Measurements from ENCODE around the gene BUD13. TPM values are rescaled to one million over a fixed set of nuclear protein-coding genes. Genes with fewer than 3 reads are reported as not detected.

The BUD13 gene
- polyA plus RNA-seq, 1 of the 3 experiments (the other 2 are of a cell fraction): 15.5 TPM

DNA sequence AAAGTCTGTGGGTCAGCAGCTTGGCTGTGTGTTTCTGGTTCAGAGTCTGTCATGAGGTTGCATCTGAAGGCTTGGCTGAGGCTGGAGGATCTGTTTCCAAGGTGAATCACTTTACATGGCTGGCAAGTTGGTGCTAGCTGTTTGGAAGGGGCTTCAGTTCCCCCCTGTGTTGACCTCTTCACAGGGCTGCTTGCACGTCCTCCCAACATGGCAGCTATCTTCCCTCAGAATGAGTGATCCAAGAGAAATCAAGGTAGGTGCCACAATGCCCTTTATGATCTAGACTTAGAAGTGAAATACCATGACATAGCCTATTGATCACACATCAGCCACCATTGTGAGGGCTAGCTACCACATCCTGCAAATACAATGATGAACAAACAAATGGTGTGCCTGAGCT lies 40.4 kb upstream of the BUD13 start:
- ChIA-PET CTCF (interaction anchor here (1.1 to 1.7 kb wide), 4 partner anchors 22 to 293 kb away, joined by 3 to 7 read pairs (median 6); partner anchors contain the start of gene APOA5), POLR2A (no interaction called here)
- H3K4me1 ChIP-seq (ENCODE audit: control insufficient read depth in 1 of 2, insufficient read depth in 2 of 2, low read depth in 1 of 2, low read length in 1 of 2): no peaks in the 10 kb centered on the region
- no peak overlapping the region for H3K9ac ChIP-seq
- DNase-seq: no peak
- H3F3A ChIP-seq (replicated peaks; ENCODE audit: insufficient read depth): no peaks in the 10 kb centered on the region
- no peak overlapping the region for H3K27ac ChIP-seq (ENCODE audit: low read depth in 2 of 2, low read length in 1 of 2)
- no peaks in the 10 kb centered on the region for H3K27me3 ChIP-seq (ENCODE audit: insufficient read depth)
- H3K79me2 ChIP-seq (ENCODE audit: insufficient read depth): no peaks in the 10 kb centered on the region
- 100% methylated on average over 1 of the region's 1 CpG for WGBS (ENCODE audit: low lambda C conversion rate)
- H3K9me3 ChIP-seq: no peaks in the 10 kb centered on the region
- TF ChIP-seq RAD21 (IDR thresholded peaks at IDR 0.05; ENCODE audit: low read length) (no peak), FOSL2 (IDR thresholded peaks at IDR 0.05; ENCODE audit: borderline replicate concordance, low read depth) (no peak), YY1 (IDR thresholded peaks at IDR 0.05; ENCODE audit: low read depth) (no peak), EZH2phosphoT487 (IDR thresholded peaks at IDR 0.05; ENCODE audit: borderline replicate concordance, low read depth) (no peak), MAX (IDR thresholded peaks at IDR 0.05; ENCODE audit: low read depth) (no peak), RFX5 (IDR thresholded peaks at IDR 0.05; ENCODE audit: low read length) (no peak), JUND (IDR thresholded peaks at IDR 0.05) (no peak), GATA2 (CRISPR knock-in tag; IDR thresholded peaks at IDR 0.05) (no peak), IRF3 (IDR thresholded peaks at IDR 0.05; ENCODE audit: low read depth, low read length) (no peak), POLR2AphosphoS5 (IDR thresholded peaks at IDR 0.05; ENCODE audit: low read depth, low read length) (no peak), TAF1 (IDR thresholded peaks at IDR 0.05; ENCODE audit: borderline replicate concordance, low read depth, low read length) (no peak), FOXM1 (IDR thresholded peaks at IDR 0.05; ENCODE audit: low read depth) (no peak)
- TF ChIP-seq, protein P1, sequence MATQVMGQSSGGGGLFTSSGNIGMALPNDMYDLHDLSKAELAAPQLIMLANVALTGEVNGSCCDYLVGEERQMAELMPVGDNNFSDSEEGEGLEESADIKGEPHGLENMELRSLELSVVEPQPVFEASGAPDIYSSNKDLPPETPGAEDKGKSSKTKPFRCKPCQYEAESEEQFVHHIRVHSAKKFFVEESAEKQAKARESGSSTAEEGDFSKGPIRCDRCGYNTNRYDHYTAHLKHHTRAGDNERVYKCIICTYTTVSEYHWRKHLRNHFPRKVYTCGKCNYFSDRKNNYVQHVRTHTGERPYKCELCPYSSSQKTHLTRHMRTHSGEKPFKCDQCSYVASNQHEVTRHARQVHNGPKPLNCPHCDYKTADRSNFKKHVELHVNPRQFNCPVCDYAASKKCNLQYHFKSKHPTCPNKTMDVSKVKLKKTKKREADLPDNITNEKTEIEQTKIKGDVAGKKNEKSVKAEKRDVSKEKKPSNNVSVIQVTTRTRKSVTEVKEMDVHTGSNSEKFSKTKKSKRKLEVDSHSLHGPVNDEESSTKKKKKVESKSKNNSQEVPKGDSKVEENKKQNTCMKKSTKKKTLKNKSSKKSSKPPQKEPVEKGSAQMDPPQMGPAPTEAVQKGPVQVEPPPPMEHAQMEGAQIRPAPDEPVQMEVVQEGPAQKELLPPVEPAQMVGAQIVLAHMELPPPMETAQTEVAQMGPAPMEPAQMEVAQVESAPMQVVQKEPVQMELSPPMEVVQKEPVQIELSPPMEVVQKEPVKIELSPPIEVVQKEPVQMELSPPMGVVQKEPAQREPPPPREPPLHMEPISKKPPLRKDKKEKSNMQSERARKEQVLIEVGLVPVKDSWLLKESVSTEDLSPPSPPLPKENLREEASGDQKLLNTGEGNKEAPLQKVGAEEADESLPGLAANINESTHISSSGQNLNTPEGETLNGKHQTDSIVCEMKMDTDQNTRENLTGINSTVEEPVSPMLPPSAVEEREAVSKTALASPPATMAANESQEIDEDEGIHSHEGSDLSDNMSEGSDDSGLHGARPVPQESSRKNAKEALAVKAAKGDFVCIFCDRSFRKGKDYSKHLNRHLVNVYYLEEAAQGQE (IDR thresholded peaks at IDR 0.05; ENCODE audit: low read depth, low read length): no peak
- H3K9me2 ChIP-seq: no peaks in the 10 kb centered on the region
- H3K4me2 ChIP-seq: no peak overlapping the region
- no peaks in the 10 kb centered on the region for H4K20me1 ChIP-seq (ENCODE audit: insufficient read depth)
- H2AFZ ChIP-seq (ENCODE audit: low read depth): no peak overlapping the region
- H3K36me3 ChIP-seq (replicated peaks in 1 of 2; ENCODE audit: control insufficient read depth in 1 of 2, insufficient read depth in 2 of 2, low read length in 1 of 2): no peaks in the 10 kb centered on the region
- H3K4me3 ChIP-seq (ENCODE audit: low read depth in 2 of 2, low read length in 1 of 2): no peak overlapping the region

- CTCF ChIA-PET: interaction anchor here (1.5 kb wide), 1 partner anchor 21 kb away, joined by 7 read pairs; the partner anchor contains the start of gene APOA5
- TF ChIP-seq RFX5 (IDR thresholded peaks at IDR 0.05; ENCODE audit: low read length) (no peak), MXI1 (IDR thresholded peaks at IDR 0.05; ENCODE audit: low read depth, low read length) (no peak), JUND (IDR thresholded peaks at IDR 0.05) (no peak), RXRA (IDR thresholded peaks at IDR 0.05; ENCODE audit: borderline replicate concordance, low read depth) (no peak), IRF3 (IDR thresholded peaks at IDR 0.05; ENCODE audit: low read depth, low read length) (no peak), RCOR1 (IDR thresholded peaks at IDR 0.05; ENCODE audit: low read length) (no peak), YY1 (IDR thresholded peaks at IDR 0.05; ENCODE audit: low read depth) (no peak), FOSL2 (IDR thresholded peaks at IDR 0.05; ENCODE audit: borderline replicate concordance, low read depth) (no peak)
- TF ChIP-seq, protein P1 (IDR thresholded peaks at IDR 0.05; ENCODE audit: low read depth, low read length): no peak
These were observed 39.3 kb upstream of the BUD13 start for GRCh38 chr11:116812109-116812508.

More at GRCh38 chr11:116812109-116812508, 39.3 kb upstream of the BUD13 start:
- H3K27ac ChIP-seq (ENCODE audit: low read depth in 2 of 2, low read length in 1 of 2): no peak overlapping the region
- no peaks in the 10 kb centered on the region for H3F3A ChIP-seq (replicated peaks; ENCODE audit: insufficient read depth)
- no peaks in the 10 kb centered on the region for H3K9me2 ChIP-seq
- H3K36me3 ChIP-seq (replicated peaks in 1 of 2; ENCODE audit: control insufficient read depth in 1 of 2, insufficient read depth in 2 of 2, low read length in 1 of 2): no peaks in the 10 kb centered on the region
- no peaks in the 10 kb centered on the region for H3K4me1 ChIP-seq (ENCODE audit: control insufficient read depth in 1 of 2, insufficient read depth in 2 of 2, low read depth in 1 of 2, low read length in 1 of 2)
- no peaks in the 10 kb centered on the region for H4K20me1 ChIP-seq (ENCODE audit: insufficient read depth)
- no peaks in the 10 kb centered on the region for H3K79me2 ChIP-seq (ENCODE audit: insufficient read depth)
- no peak overlapping the region for H3K4me2 ChIP-seq
- H2AFZ ChIP-seq (ENCODE audit: low read depth): no peak overlapping the region
- H3K27me3 ChIP-seq (ENCODE audit: insufficient read depth): no peaks in the 10 kb centered on the region
- no peak for DNase-seq
- H3K9me3 ChIP-seq: no peaks in the 10 kb centered on the region
- no peak overlapping the region for H3K9ac ChIP-seq
- POLR2A ChIA-PET: no interaction called here
- H3K4me3 ChIP-seq (ENCODE audit: low read depth in 2 of 2, low read length in 1 of 2): no peak overlapping the region
- 95% methylated on average over 4 of the region's 4 CpGs for WGBS (ENCODE audit: low lambda C conversion rate)

Measured in SK-N-SH (cell line).